ENCODE results near the gene STIP1. TPM values are rescaled to one million over a fixed set of nuclear protein-coding genes. Genes with fewer than 3 reads are reported as not detected.

STIP1 gene
- total and polyA plus RNA-seq, 2 of the 8 experiments (the other 6 are each of a cell fraction or from before 2014, with no cell fraction given) = 140 to 329 TPM

GRCh38 chr11:64148917-64149617 is 36.9 kb upstream of the STIP1 start:
- Histone ChIP-seq H3K18ac (ENCODE audit: extremely low read depth, low read length) (no peak overlapping the region), H3K27me3 (replicated peaks in 1 of 4; ENCODE audit: control insufficient read depth in 3 of 4, extremely low read depth in 1 of 4, insufficient read depth in 3 of 4, low read length in 3 of 4) (peaks cover 0 to 16% (median 0%) of the 10 kb centered on the region in 4 experiments; a peak in 2 of 7 replicates), H3K56ac (replicated peaks; ENCODE audit: insufficient read length, low read depth, low read length) (no peak overlapping the region), H4K8ac (ENCODE audit: extremely low read depth, insufficient read depth, low read length) (no peak overlapping the region; the same call in none of the 2 replicates), H3K36me3 (ENCODE audit: control insufficient read depth in 2 of 4, insufficient read depth in 4 of 4, low read length in 3 of 4) (no peaks in the 10 kb centered on the region; a peak in 1 of 8 replicates), H2BK12ac (ENCODE audit: low read depth, low read length) (no peak overlapping the region), H3K79me2 (ENCODE audit: control insufficient read depth in 1 of 2, insufficient read depth in 2 of 2, low read length in 2 of 2) (no peaks in the 10 kb centered on the region), H3K79me1 (ENCODE audit: low read depth, low read length) (no peaks in the 10 kb centered on the region), H2AFZ (ENCODE audit: low read length) (no peak overlapping the region), H2BK5ac (ENCODE audit: low read depth, low read length) (no peak overlapping the region), H2BK15ac (ENCODE audit: low read length) (no peak overlapping the region), H2BK20ac (ENCODE audit: low read length) (no peak overlapping the region), H2BK120ac (replicated peaks; ENCODE audit: low read depth, low read length) (no peak overlapping the region), H4K20me1 (replicated peaks in 1 of 2; ENCODE audit: control insufficient read depth in 1 of 2, insufficient read depth in 2 of 2, low read length in 2 of 2) (peaks cover 16 to 30% of the 10 kb centered on the region in 2 experiments), H4K91ac (replicated peaks; ENCODE audit: insufficient read length, low read length) (no peak overlapping the region), H3K23ac (ENCODE audit: insufficient read length) (no peak overlapping the region), H3K9me3 (ENCODE audit: insufficient read depth in 2 of 2, low read depth in 1 of 2, low read length in 1 of 2) (no peaks in the 10 kb centered on the region), H2AK5ac (ENCODE audit: low read depth, low read length) (no peak overlapping the region), H3K23me2 (ENCODE audit: low read depth, low read length) (peaks cover 4% of the 10 kb centered on the region; the same call in 1 of the 2 replicates), H4K5ac (ENCODE audit: insufficient read length, low read depth, low read length) (no peak overlapping the region), H3K4me1 (replicated peaks in 1 of 4; ENCODE audit: control insufficient read depth in 3 of 4, insufficient read depth in 4 of 4, low read length in 3 of 4) (peaks cover 0 to 15% (median 8%) of the 10 kb centered on the region in 4 experiments; a peak in 6 of 7 replicates), H3K27ac (ENCODE audit: low read depth, low read length) (no peak overlapping the region), H3K4me3 (ENCODE audit: extremely low read depth in 1 of 4, insufficient read depth in 2 of 4, low read depth in 3 of 4, low read length in 4 of 4) (no peak overlapping the region), H3K4ac (replicated peaks; ENCODE audit: insufficient read length, low read depth, low read length) (no peak overlapping the region), H3K4me2 (ENCODE audit: insufficient read depth in 1 of 2, low read depth in 2 of 2, low read length in 2 of 2) (no peak overlapping the region), H3K14ac (ENCODE audit: insufficient read length) (no peak overlapping the region), H3K9ac (replicated peaks in 1 of 4; ENCODE audit: extremely low read depth in 1 of 4, low read depth in 3 of 4, low read length in 3 of 4) (no peak overlapping the region)
- DNase-seq (ENCODE audit: low read depth in 1 of 2, low spot score in 2 of 2) (no peak), FAIRE-seq (no peak)
- ChIA-PET POLR2A (ENCODE audit: partially characterized antibody) (interaction anchor here (0.6 to 1.9 kb wide), 7 partner anchors 14 to 229 kb away, joined by 3 to 5 read pairs (median 3); no protein-coding TSS in a partner anchor), CTCF (ENCODE audit: partially characterized antibody) (interaction anchor here (0.6 to 14.9 kb wide), 40 partner anchors 8 to 311 kb away, joined by 3 to 291 read pairs (median 5); partner anchors contain the start of genes FLRT1, MACROD1 and VEGFB)
- WGBS, 2 experiments (ENCODE audit: extremely low coverage in 1 of 2, insufficient coverage in 1 of 2, insufficient read length in 1 of 2, insufficient replicate concordance in 2 of 2, low coverage in 1 of 2, low lambda C conversion rate in 2 of 2, missing lambda C conversion rate in 1 of 2) = 74% methylated on average over 25 of the region's 25 CpGs; no CpG with 5 or more reads in 1 of the 2 experiments
- TF ChIP-seq JUND (IDR thresholded peaks at IDR 0.05; ENCODE audit: low read length) = no peak
- no peak for TF ChIP-seq RBBP5 (IDR thresholded peaks at IDR 0.05; ENCODE audit: borderline replicate concordance, low read depth, low read length)
- TF ChIP-seq KDM4A (IDR thresholded peaks at IDR 0.05; ENCODE audit: low read depth, low read length, severe bottlenecking) = no peak
- TF ChIP-seq TAF7 (optimal IDR thresholded peaks at IDR 0.05; ENCODE audit: borderline replicate concordance, low read depth, low read length) = no peak
- TF ChIP-seq BACH1 (IDR thresholded peaks at IDR 0.05; ENCODE audit: low read length) = no peak
- no peak for TF ChIP-seq MAFK (IDR thresholded peaks at IDR 0.05; ENCODE audit: low read depth, low read length)
- TF ChIP-seq HDAC2 (IDR thresholded peaks at IDR 0.05; ENCODE audit: borderline replicate concordance in 1 of 2, low read depth in 2 of 2, low read length in 2 of 2) = no peak
- no peak for TF ChIP-seq POLR2AphosphoS5 (IDR thresholded peaks at IDR 0.05; ENCODE audit: low read depth, low read length)
- TF ChIP-seq TEAD4 (IDR thresholded peaks at IDR 0.05; ENCODE audit: low read depth, low read length) = no peak
- no peak for TF ChIP-seq SP1 (IDR thresholded peaks at IDR 0.05; ENCODE audit: low read depth, low read length)
- no peak for TF ChIP-seq BRCA1 (IDR thresholded peaks at IDR 0.05; ENCODE audit: low read depth, low read length)
- TF ChIP-seq POU5F1 (IDR thresholded peaks at IDR 0.05; ENCODE audit: low read depth, low read length) = no peak
- no peak for TF ChIP-seq EZH2 (IDR thresholded peaks at IDR 0.05; ENCODE audit: low read depth, low read length, severe bottlenecking)

Data from H1 (cell line).